Nephron (organoid): ENCODE data around the gene TPD52L2.

ENCODE experiments used
- H3K27ac Mint-ChIP-seq, 3 experiments: 2 replicates each; pipeline ENCODE4 v1.8.0; 2020; ENCODE audit warnings: mixed read lengths in 3 of 3, mild to moderate bottlenecking in 2 of 3, moderate library complexity in 1 of 3
- H3K27me3 Mint-ChIP-seq: 2 replicates; pipeline ENCODE4 v1.8.0; 2021; ENCODE audit warnings: low read depth, mild to moderate bottlenecking, moderate library complexity, mixed read lengths
- H3K36me3 Mint-ChIP-seq: 2 replicates; pipeline ENCODE4 v1.8.0; 2020; ENCODE audit warnings: low read depth, mixed read lengths
- H3K4me1 Mint-ChIP-seq: 2 replicates; pipeline ENCODE4 v1.8.0; 2020; ENCODE audit warnings: mixed read lengths
- H3K4me3 Mint-ChIP-seq, 3 experiments: 2 replicates each; pipeline ENCODE4 v1.8.0; 2020; ENCODE audit warnings: mild to moderate bottlenecking in 3 of 3, mixed read lengths in 3 of 3, moderate library complexity in 2 of 3
- H3K9me3 Mint-ChIP-seq: 2 replicates; pipeline ENCODE4 v1.8.0; 2020; ENCODE audit warnings: mixed read lengths
- TF ChIP-seq, protein P1 (sequence below), 3 experiments: fragments of 200-600 bp; sonication (generic); IDR thresholded peaks; one replicate each; pipeline ENCODE4 v1.5.0; 2021; ENCODE audit warnings: antibody characterized with exemption in 3 of 3; ENCODE audit not compliant: unreplicated experiment in 3 of 3

TPD52L2 gene

DNA sequence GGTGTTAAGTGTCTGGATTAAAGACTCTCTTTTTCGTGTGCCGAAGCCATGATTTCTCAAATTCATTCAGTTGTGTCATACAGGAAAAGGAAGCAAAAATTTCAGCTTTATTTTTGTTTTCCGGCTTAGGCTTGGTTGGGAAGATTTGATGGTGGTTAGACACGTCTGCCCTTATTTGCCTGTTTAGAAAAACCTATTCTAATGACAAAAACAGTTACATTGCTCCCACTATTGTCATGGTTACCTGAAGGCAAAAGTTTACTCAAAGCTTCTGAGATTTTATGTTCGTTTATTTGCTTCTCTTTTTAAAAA is 30.8 kb downstream of the TPD52L2 start:
- H3K27me3 Mint-ChIP-seq = no peaks in the 10 kb centered on the region
- peak overlapping the region; percentile 84 to 99 (median 94) for H3K4me3 Mint-ChIP-seq
- TF ChIP-seq, protein P1, sequence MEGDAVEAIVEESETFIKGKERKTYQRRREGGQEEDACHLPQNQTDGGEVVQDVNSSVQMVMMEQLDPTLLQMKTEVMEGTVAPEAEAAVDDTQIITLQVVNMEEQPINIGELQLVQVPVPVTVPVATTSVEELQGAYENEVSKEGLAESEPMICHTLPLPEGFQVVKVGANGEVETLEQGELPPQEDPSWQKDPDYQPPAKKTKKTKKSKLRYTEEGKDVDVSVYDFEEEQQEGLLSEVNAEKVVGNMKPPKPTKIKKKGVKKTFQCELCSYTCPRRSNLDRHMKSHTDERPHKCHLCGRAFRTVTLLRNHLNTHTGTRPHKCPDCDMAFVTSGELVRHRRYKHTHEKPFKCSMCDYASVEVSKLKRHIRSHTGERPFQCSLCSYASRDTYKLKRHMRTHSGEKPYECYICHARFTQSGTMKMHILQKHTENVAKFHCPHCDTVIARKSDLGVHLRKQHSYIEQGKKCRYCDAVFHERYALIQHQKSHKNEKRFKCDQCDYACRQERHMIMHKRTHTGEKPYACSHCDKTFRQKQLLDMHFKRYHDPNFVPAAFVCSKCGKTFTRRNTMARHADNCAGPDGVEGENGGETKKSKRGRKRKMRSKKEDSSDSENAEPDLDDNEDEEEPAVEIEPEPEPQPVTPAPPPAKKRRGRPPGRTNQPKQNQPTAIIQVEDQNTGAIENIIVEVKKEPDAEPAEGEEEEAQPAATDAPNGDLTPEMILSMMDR (IDR thresholded peaks at IDR 0.05; ENCODE audit: unreplicated experiment in 3 of 3) = no peak
- H3K9me3 Mint-ChIP-seq = no peaks in the 10 kb centered on the region
- H3K4me1 Mint-ChIP-seq = peaks cover 34% of the 10 kb centered on the region
- peaks cover 15% of the 10 kb centered on the region for H3K36me3 Mint-ChIP-seq
- H3K27ac Mint-ChIP-seq = peak overlapping the region; percentile 83 to 92 (median 87)

DNA sequence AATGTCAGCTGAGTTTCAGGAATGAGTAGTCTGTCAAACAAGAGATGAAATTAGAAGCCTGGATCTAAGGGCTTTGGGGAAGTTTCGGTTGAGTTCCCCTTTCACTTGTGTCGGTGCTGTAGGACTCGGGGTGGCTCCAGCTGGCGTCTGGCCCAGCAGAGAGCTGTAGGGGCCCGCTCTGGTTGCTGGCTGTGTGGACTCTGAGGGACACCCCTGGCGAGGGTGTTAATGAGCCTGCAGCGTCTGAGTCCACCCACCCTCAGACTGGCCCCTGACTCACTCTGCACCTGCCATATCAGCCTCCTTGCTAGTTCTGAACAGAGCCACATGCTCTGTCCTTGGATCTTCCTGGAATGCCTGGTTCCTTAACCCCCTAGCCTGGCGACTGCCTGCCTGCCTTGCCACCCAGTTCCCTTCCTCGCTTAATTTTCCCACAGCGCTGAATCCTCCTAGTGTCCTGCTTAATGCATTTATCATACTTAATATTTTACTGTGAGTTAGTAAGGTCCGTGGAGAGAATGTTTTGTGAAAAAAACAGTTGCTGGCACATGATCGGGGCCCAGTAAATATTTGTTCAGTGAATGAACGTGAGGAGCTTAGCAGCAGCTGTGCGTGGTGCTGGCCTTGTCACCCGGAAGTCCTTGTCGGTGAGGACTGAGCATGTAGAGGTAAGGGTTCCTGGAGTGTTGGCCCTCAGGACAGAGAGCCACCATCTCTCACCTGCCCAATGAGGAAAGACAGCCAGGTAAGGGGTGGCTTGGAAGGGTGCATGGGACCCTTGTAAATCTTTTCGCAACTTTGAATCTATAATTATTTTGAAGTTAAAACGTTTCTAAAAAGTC is 31.4 kb downstream of the TPD52L2 start:
- peaks cover 38% of the 10 kb centered on the region for H3K4me1 Mint-ChIP-seq
- no peaks in the 10 kb centered on the region for H3K9me3 Mint-ChIP-seq
- H3K27me3 Mint-ChIP-seq = no peaks in the 10 kb centered on the region
- peaks cover 10% of the 10 kb centered on the region for H3K36me3 Mint-ChIP-seq
- TF ChIP-seq, protein P1 (IDR thresholded peaks at IDR 0.05; ENCODE audit: unreplicated experiment in 3 of 3) = no peak
- H3K4me3 Mint-ChIP-seq = peak overlapping the region; percentile 84 to 99 (median 94)
- peak overlapping the region; percentile 83 to 92 (median 87) for H3K27ac Mint-ChIP-seq

DNA sequence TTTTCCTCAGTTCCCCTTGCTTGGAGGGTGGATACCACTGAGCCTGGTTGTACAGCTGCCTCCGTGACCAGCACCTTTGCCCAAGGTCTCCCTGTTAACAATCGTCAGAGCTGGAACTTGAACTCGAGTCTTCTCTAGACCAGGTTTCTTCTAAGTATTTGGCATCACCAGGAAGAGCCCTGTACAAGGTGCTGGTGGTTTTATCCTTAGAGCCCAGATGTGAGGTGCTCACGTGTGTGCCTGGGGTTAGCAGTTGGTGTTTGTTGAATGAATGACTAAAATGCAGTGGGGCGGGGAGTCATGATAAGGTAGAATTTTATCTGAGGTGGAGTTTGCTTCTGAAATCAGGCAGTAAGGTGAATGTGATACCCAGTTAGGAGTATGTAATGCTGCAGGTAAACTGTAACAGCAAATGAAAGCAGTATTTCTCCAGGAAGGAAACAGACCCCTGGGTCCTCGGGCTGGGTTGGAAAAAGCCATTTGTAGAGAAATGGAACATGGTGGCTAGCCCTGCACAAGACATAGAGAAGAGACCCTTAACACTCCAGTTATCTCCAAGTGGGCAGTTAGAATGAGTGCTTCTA is 33.0 kb downstream of the TPD52L2 start:
- TF ChIP-seq, protein P1 (IDR thresholded peaks at IDR 0.05; ENCODE audit: unreplicated experiment in 3 of 3) = no peak
- peaks cover 4% of the 10 kb centered on the region for H3K36me3 Mint-ChIP-seq
- peaks cover 40% of the 10 kb centered on the region for H3K4me1 Mint-ChIP-seq
- peak overlapping the region; percentile 7 to 88 (median 72) for H3K4me3 Mint-ChIP-seq
- H3K9me3 Mint-ChIP-seq = no peaks in the 10 kb centered on the region
- peak overlapping the region in 1 of 3 experiments; percentile 87 for H3K27ac Mint-ChIP-seq
- H3K27me3 Mint-ChIP-seq = no peaks in the 10 kb centered on the region

DNA sequence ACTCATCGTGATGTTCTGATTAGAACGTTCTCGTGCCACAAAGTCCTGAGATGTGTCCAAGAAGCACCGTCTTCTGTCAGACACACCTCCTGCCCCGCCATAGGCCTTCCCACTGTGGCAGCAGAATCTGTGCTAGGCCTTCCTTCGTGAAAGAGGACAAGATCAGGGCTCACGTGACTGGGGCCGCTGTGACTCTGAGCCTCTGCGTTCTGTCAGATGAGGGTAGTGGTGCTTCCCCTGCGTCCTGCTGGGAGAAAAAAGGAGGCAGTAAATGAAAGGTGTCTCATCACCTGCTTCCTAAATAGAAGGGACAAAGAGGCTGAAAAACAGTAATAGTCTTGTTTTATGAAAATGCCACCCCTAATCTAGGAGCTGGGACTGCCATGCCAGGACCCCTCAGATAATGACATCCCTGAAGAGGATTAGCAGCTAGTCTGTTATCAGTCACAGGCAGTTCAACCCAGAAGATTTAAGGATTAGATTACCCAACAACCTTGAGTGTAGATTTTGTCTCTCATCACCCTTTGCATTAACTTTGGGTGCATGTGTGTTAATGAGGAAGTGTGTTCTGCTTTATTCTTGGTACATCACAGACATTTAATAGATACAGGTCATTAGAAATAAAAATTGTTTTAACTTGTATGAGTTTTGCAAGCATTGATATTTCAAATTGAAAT is 34.0 kb downstream of the TPD52L2 start:
- TF ChIP-seq, protein P1 (IDR thresholded peaks at IDR 0.05; ENCODE audit: unreplicated experiment in 3 of 3) = no peak
- Mint-ChIP-seq H3K27ac (no peak overlapping the region), H3K36me3 (peaks cover 4% of the 10 kb centered on the region), H3K27me3 (no peaks in the 10 kb centered on the region), H3K4me3 (no peak overlapping the region), H3K4me1 (peaks cover 38% of the 10 kb centered on the region), H3K9me3 (no peaks in the 10 kb centered on the region)

DNA sequence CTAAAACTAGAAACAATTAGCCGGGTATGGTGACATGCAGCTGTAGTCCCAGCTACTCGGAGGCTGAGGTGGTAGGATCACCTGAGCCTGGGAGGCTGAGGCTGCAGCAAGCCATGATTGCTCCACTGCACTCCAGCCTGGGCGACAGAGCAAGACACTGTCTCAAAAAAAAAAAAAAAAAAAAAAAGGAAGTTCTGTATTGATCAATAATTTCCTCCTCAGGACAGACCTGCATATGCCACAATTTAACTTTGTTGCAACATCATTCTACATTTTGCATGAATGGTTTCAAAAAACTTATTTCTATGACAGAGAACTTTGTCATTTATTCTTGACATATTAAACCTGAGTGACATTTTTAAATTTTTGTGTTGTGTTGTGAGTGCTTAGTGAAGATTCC is 35.3 kb downstream of the TPD52L2 start:
- H3K27me3 Mint-ChIP-seq = no peaks in the 10 kb centered on the region
- H3K4me3 Mint-ChIP-seq = no peak overlapping the region
- peaks cover 41% of the 10 kb centered on the region for H3K4me1 Mint-ChIP-seq
- H3K36me3 Mint-ChIP-seq = peaks cover 4% of the 10 kb centered on the region
- no peak overlapping the region for H3K27ac Mint-ChIP-seq
- no peaks in the 10 kb centered on the region for H3K9me3 Mint-ChIP-seq
- TF ChIP-seq, protein P1 (IDR thresholded peaks at IDR 0.05; ENCODE audit: unreplicated experiment in 3 of 3) = no peak
